KMS-11 (cell line): Measurements from ENCODE around the gene NCS1.

Source experiments
- H2AFZ ChIP-seq: fragments of 200-600 bp; sonication (generic); 2 replicates; pipeline ENCODE4 v1.6.1; 2016; ENCODE audit warnings: antibody characterized with exemption, mixed run types, low read depth
- H3K27ac ChIP-seq: fragments of 200-600 bp; sonication (generic); 2 replicates; pipeline ENCODE4 v1.6.1; 2016; ENCODE audit warnings: mild to moderate bottlenecking, mixed run types
- H3K27me3 ChIP-seq: fragments of 200-600 bp; sonication (generic); 2 replicates; pipeline ENCODE4 v1.6.1; 2017; ENCODE audit warnings: mild to moderate bottlenecking, low read depth, mixed run types, moderate library complexity; ENCODE audit not compliant: insufficient read depth
- H3K36me3 ChIP-seq: fragments of 200-600 bp; sonication (generic); 2 replicates; pipeline ENCODE4 v1.6.1; 2017; ENCODE audit warnings: mild to moderate bottlenecking, mixed run types; ENCODE audit not compliant: insufficient read depth
- H3K4me1 ChIP-seq: fragments of 200-600 bp; sonication (generic); 2 replicates; pipeline ENCODE4 v1.6.1; 2016; ENCODE audit warnings: mild to moderate bottlenecking, low read depth, mixed run types; ENCODE audit not compliant: poor library complexity, severe bottlenecking
- H3K4me2 ChIP-seq: fragments of 200-600 bp; sonication (generic); 2 replicates; pipeline ENCODE4 v1.7.0; 2016; ENCODE audit warnings: mild to moderate bottlenecking, mixed run types
- H3K4me3 ChIP-seq: fragments of 200-600 bp; sonication (generic); IDR thresholded peaks from 2 replicates; pipeline ENCODE4 v1.6.1; 2017; ENCODE audit warnings: low read depth, low read length, mixed read lengths; ENCODE audit not compliant: insufficient read depth
- H3K79me2 ChIP-seq: fragments of 200-600 bp; sonication (generic); 2 replicates; pipeline ENCODE4 v1.6.1; 2016; ENCODE audit warnings: low read depth, mixed run types; ENCODE audit not compliant: insufficient read depth
- H3K9ac ChIP-seq: fragments of 200-600 bp; sonication (generic); 2 replicates; pipeline ENCODE4 v1.6.1; 2016; ENCODE audit warnings: mild to moderate bottlenecking, mixed run types
- H4K20me1 ChIP-seq: fragments of 200-600 bp; sonication (generic); 2 replicates; pipeline ENCODE4 v1.6.1; 2016; ENCODE audit warnings: mild to moderate bottlenecking, mixed run types; ENCODE audit not compliant: insufficient read depth
- TF ChIP-seq, protein P1 (sequence below): fragments of 200-600 bp; sonication (generic); conservative IDR thresholded peaks from 2 replicates; pipeline ENCODE4 v1.6.1; 2017; ENCODE audit warnings: low read depth, mild to moderate bottlenecking, antibody characterized with exemption, low read length, moderate library complexity, mixed read lengths

The NCS1 gene

DNA sequence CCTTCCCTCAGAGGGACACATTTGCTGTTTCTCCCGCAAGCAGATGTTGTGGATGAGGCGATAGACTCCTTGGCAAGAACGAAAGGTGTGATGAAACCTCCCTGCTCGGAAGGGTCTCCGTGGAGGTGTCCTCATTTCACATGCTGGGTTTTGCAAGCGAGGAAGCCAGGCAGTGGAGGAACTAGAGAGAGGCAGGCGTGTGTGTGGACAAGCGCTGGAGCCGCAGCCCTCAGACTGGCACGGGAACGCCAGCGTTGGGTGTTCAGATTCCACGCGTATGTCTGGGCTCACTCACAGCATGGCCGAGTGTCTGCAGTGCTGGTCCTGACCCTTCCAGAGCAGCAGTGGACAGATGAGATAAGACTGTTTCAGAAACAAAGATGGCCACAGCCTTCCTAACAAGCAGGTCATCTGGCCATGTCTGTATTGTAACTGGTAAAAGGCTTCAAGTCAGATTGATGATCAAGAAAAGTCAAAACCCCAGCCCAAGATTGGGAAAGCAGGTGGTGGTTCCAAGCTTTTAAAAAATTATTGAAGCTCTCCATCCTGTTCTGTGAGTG, 35.0 kb upstream of the NCS1 start:
- TF ChIP-seq, protein P1, sequence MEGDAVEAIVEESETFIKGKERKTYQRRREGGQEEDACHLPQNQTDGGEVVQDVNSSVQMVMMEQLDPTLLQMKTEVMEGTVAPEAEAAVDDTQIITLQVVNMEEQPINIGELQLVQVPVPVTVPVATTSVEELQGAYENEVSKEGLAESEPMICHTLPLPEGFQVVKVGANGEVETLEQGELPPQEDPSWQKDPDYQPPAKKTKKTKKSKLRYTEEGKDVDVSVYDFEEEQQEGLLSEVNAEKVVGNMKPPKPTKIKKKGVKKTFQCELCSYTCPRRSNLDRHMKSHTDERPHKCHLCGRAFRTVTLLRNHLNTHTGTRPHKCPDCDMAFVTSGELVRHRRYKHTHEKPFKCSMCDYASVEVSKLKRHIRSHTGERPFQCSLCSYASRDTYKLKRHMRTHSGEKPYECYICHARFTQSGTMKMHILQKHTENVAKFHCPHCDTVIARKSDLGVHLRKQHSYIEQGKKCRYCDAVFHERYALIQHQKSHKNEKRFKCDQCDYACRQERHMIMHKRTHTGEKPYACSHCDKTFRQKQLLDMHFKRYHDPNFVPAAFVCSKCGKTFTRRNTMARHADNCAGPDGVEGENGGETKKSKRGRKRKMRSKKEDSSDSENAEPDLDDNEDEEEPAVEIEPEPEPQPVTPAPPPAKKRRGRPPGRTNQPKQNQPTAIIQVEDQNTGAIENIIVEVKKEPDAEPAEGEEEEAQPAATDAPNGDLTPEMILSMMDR = no peak
- Histone ChIP-seq H3K36me3 (no peaks in the 10 kb centered on the region), H3K9ac (no peak overlapping the region), H3K79me2 (no peaks in the 10 kb centered on the region), H2AFZ (no peak overlapping the region), H3K4me2 (no peak overlapping the region), H3K4me1 (no peaks in the 10 kb centered on the region), H4K20me1 (no peaks in the 10 kb centered on the region), H3K27me3 (no peaks in the 10 kb centered on the region), H3K27ac (no peak overlapping the region), H3K4me3 (no peak overlapping the region)

GRCh38 chr9:130137641-130138081, 34.5 kb upstream of the NCS1 start:
- H3K4me3 ChIP-seq = no peak overlapping the region
- no peak overlapping the region for H3K27ac ChIP-seq
- H3K4me1 ChIP-seq = no peaks in the 10 kb centered on the region
- no peaks in the 10 kb centered on the region for H3K36me3 ChIP-seq
- no peak overlapping the region for H3K9ac ChIP-seq
- no peaks in the 10 kb centered on the region for H3K79me2 ChIP-seq
- H4K20me1 ChIP-seq = no peaks in the 10 kb centered on the region
- no peaks in the 10 kb centered on the region for H3K27me3 ChIP-seq
- H3K4me2 ChIP-seq = no peak overlapping the region
- no peak overlapping the region for H2AFZ ChIP-seq
- TF ChIP-seq, protein P1 = no peak

DNA sequence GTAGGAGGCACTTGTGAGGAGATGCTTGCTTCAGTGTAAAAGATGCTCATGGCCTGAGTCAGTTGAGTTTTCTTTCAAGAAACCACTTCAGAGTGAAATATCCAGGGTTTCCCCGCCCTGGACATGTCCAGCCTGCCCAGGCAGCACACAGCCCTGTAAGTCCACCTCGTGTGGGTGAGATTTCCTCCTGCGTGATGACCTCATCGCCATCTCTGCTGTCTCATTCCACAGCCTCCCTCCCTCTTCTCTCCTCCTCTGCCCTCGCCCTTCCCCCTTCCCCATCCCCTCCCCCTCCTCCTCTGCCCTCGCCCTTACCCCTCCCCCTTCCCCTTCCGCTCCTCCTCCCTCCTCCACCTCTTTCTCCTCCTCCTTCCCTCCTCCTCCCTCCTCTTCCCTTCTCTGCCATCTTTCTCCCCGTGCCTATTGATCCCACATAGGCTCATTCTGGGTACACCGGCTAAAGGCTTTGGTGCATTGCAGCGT, 34.0 kb upstream of the NCS1 start:
- TF ChIP-seq, protein P1 = no peak
- Histone ChIP-seq H3K27me3 (no peaks in the 10 kb centered on the region), H2AFZ (no peak overlapping the region), H4K20me1 (no peaks in the 10 kb centered on the region), H3K27ac (no peak overlapping the region), H3K9ac (no peak overlapping the region), H3K79me2 (no peaks in the 10 kb centered on the region), H3K36me3 (no peaks in the 10 kb centered on the region), H3K4me2 (no peak overlapping the region), H3K4me3 (no peak overlapping the region), H3K4me1 (no peaks in the 10 kb centered on the region)

DNA sequence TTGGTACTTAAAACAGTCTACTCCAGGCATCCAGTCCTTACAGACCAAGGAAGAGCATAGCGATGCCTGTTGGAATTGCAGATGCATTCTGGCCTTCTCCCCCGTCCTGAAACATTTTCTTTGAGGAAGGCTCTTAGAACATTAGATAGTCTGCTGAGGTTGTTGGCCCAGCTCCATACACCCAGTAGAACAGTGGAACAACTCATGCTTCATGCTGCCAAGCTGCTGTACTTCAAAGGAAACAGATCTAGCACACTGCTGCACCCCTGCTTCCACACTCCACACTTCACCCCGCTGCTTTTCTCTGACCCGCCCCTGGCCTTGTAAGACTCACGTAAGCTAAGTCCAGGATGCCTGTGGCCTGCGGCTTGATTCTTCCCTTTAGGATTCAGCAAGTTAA, 33.4 kb upstream of the NCS1 start:
- no peak overlapping the region for H2AFZ ChIP-seq
- no peak overlapping the region for H3K27ac ChIP-seq
- no peaks in the 10 kb centered on the region for H3K79me2 ChIP-seq
- H3K4me1 ChIP-seq = no peaks in the 10 kb centered on the region
- H3K4me3 ChIP-seq = no peak overlapping the region
- no peaks in the 10 kb centered on the region; the same call in 1 of the 2 replicates for H3K27me3 ChIP-seq
- no peak overlapping the region for H3K4me2 ChIP-seq
- no peak overlapping the region for H3K9ac ChIP-seq
- no peaks in the 10 kb centered on the region for H4K20me1 ChIP-seq
- TF ChIP-seq, protein P1 = no peak
- H3K36me3 ChIP-seq = no peaks in the 10 kb centered on the region
